GM21526 (cell line): Measurements from ENCODE around the gene DLG2.

ENCODE experiments used
- ATAC-seq: cut with Tn5 transposase; IDR thresholded peaks from one replicate; pipeline ENCODE4 v1.9.1; 2021; ENCODE audit warnings: moderate library complexity; ENCODE audit not compliant: unreplicated experiment, low FRiP score

The DLG2 gene

GRCh38 chr11:84947070-84947469 is 680.1 kb downstream of the DLG2 start:
- no peak for ATAC-seq

- ATAC-seq: no peak
Observed at GRCh38 chr11:84930863-84931262, 696.3 kb downstream of the DLG2 start.

GRCh38 chr11:84929738-84930137 is 697.4 kb downstream of the DLG2 start:
- ATAC-seq: no peak

- ATAC-seq: no peak
Observed at GRCh38 chr11:84924154-84924692, 702.9 kb downstream of the DLG2 start.

GRCh38 chr11:84923489-84923888 is 703.7 kb downstream of the DLG2 start:
- no peak for ATAC-seq

GRCh38 chr11:84922836-84923235 is 704.3 kb downstream of the DLG2 start:
- ATAC-seq: no peak

GRCh38 chr11:84922212-84922805 is 704.8 kb downstream of the DLG2 start:
- ATAC-seq: no peak

GRCh38 chr11:84914511-84914910 is 712.6 kb downstream of the DLG2 start:
- ATAC-seq: no peak

GRCh38 chr11:84909740-84910139 is 717.4 kb downstream of the DLG2 start:
- ATAC-seq: no peak

GRCh38 chr11:84906995-84907394 is 720.1 kb downstream of the DLG2 start:
- no peak for ATAC-seq

- ATAC-seq: no peak
Observed at GRCh38 chr11:84905411-84905810, 721.7 kb downstream of the DLG2 start.

GRCh38 chr11:84902445-84902844 is 724.7 kb downstream of the DLG2 start:
- no peak for ATAC-seq

- ATAC-seq: no peak
Observed at GRCh38 chr11:84901991-84902390, 725.2 kb downstream of the DLG2 start.

GRCh38 chr11:84899740-84900139 is 727.4 kb downstream of the DLG2 start:
- ATAC-seq: no peak

GRCh38 chr11:84899134-84899533 is 728.0 kb downstream of the DLG2 start:
- ATAC-seq: no peak

GRCh38 chr11:84894666-84895065 is 732.5 kb downstream of the DLG2 start:
- no peak for ATAC-seq

GRCh38 chr11:84890676-84891075 is 736.5 kb downstream of the DLG2 start:
- no peak for ATAC-seq

- no peak for ATAC-seq
Observed at GRCh38 chr11:84889556-84889955, 737.6 kb downstream of the DLG2 start.

- ATAC-seq: no peak
Observed at GRCh38 chr11:84887055-84887629, 740.0 kb downstream of the DLG2 start.

GRCh38 chr11:84886344-84886743 is 740.8 kb downstream of the DLG2 start:
- ATAC-seq: no peak

GRCh38 chr11:84884836-84885235 is 742.3 kb downstream of the DLG2 start:
- ATAC-seq: no peak

- no peak for ATAC-seq
Observed at GRCh38 chr11:84882056-84882455, 745.1 kb downstream of the DLG2 start.
